K562 (cell line): ENCODE data around the gene MRPL27. TPM values are rescaled to one million over a fixed set of nuclear protein-coding genes. Genes with fewer than 3 reads are reported as not detected.

Experiments
- ATAC-seq: fragments of 200-7000 bp; cut with Tn5 transposase; 3 replicates; pipeline ENCODE4 v1.9.1; 2020; ENCODE audit warnings: moderate library complexity
- BruUV-seq: library from RNA; stranded (reverse); fragments of 400-500 nt; replicated peaks from 2 replicates; lab custom pipeline; 2021; lab: Mats Ljungman, UMichigan
- CTCF ChIA-PET: fragments of 300-600 bp; formaldehyde crosslinking; extraction: SDS; loops from one replicate; lab custom pipeline; 2021; ENCODE audit warnings: low intra/inter-chr PET ratio; lab: Yijun Ruan, JAX
- POLR2A ChIA-PET: fragments of 300-600, 350-650 bp; sonication (Branson Sonifier 250); formaldehyde crosslinking; extraction: SDS; loops from one replicate; lab custom pipeline; 2021; ENCODE audit warnings: antibody characterized with exemption, inconsistent platforms; lab: Yijun Ruan, JAX
- DNase-seq, 4 experiments: peaks; one replicate each; pipeline versions ENCODE4 v3.0.0 to v3.0.0-alpha.2; 2011 to 2018; ENCODE audit warnings: low spot score in 3 of 4, mixed read lengths in 3 of 4; ENCODE audit errors: extremely low read depth in 1 of 4
- FAIRE-seq: peaks from 2 replicates; lab custom pipeline; 2011; peaks lifted over from hg19 to GRCh38; lab: Jason Lieb, UNC
- H2AFZ ChIP-seq: 2 replicates; pipeline ENCODE4 v1.6.0; 2011; ENCODE audit warnings: low read depth, low read length, control low read depth, inconsistent platforms
- H3K27ac ChIP-seq: fragments of 200-600 bp; 3 replicates; pipeline ENCODE4 v1.8.0; 2011; ENCODE audit warnings: low read depth, mild to moderate bottlenecking, control low read depth, inconsistent platforms, low read length, moderate library complexity, mixed read lengths; ENCODE audit errors: extremely low read depth
- H3K27me3 ChIP-seq, 2 experiments: fragments of 300-600 bp in 1 of 2; 2 replicates in 1 of 2; 3 replicates in 1 of 2; pipeline versions ENCODE4 v1.6.0 to v1.8.0; 2011; ENCODE audit warnings: inconsistent platforms in 2 of 2, low read length in 2 of 2, mild to moderate bottlenecking in 1 of 2, mixed read lengths in 1 of 2, moderate library complexity in 1 of 2; ENCODE audit not compliant: control insufficient read depth in 2 of 2, insufficient read depth in 2 of 2
- H3K36me3 ChIP-seq: fragments of 300-600 bp; 3 replicates; pipeline ENCODE4 v1.8.0; 2011; ENCODE audit warnings: mild to moderate bottlenecking, low read length, inconsistent platforms; ENCODE audit not compliant: control insufficient read depth, insufficient read depth
- H3K4me1 ChIP-seq, 2 experiments: fragments of 200-600 bp in 1 of 2; replicated peaks in 1 of 2; 2 replicates in 1 of 2; 3 replicates in 1 of 2; pipeline versions ENCODE4 v1.5.1 to v1.8.0; 2011; ENCODE audit warnings: inconsistent platforms in 2 of 2, low read length in 2 of 2, mild to moderate bottlenecking in 1 of 2, mixed read lengths in 1 of 2, moderate library complexity in 1 of 2; ENCODE audit not compliant: control insufficient read depth in 2 of 2, insufficient read depth in 2 of 2
- H3K4me2 ChIP-seq: 2 replicates; pipeline ENCODE4 v1.6.1; 2011; ENCODE audit warnings: low read length, control low read depth, inconsistent platforms, mixed read lengths; ENCODE audit not compliant: insufficient read depth
- H3K4me3 ChIP-seq: fragments of 200-600 bp; sonication (generic), shearing (Covaris generic); 2 replicates; pipeline ENCODE4 v1.5.1; 2016; ENCODE audit warnings: control low read depth, inconsistent platforms
- H3K79me2 ChIP-seq: fragments of 200-600 bp; 3 replicates; pipeline ENCODE4 v1.8.0; 2011; ENCODE audit warnings: low read length, inconsistent platforms; ENCODE audit not compliant: control insufficient read depth, insufficient read depth
- H3K9ac ChIP-seq, 2 experiments: 2 replicates each; pipeline versions ENCODE4 v1.6.0 to v1.6.1; 2011; ENCODE audit warnings: low read depth in 2 of 2, low read length in 2 of 2, control low read depth in 1 of 2, inconsistent platforms in 1 of 2, mild to moderate bottlenecking in 1 of 2, mixed read lengths in 1 of 2; ENCODE audit not compliant: insufficient read depth in 1 of 2
- H3K9me1 ChIP-seq: one replicate; pipeline ENCODE4 v1.6.0; 2011; ENCODE audit warnings: inconsistent platforms, mild to moderate bottlenecking, low read length, moderate library complexity; ENCODE audit not compliant: control insufficient read depth, insufficient read depth
- H3K9me3 ChIP-seq: replicated peaks from 2 replicates; pipeline ENCODE4 v1.5.1; 2011; ENCODE audit warnings: low read depth, low read length, inconsistent platforms; ENCODE audit not compliant: control insufficient read depth, insufficient read depth
- H4K20me1 ChIP-seq: replicated peaks from 2 replicates; pipeline ENCODE4 v1.6.1; 2011; ENCODE audit warnings: low read length, inconsistent platforms, mixed read lengths; ENCODE audit not compliant: control insufficient read depth, insufficient read depth
- ILF3 ChIP-seq: fragments of 450-650 bp; IDR thresholded peaks from 2 replicates; pipeline ENCODE4 v1.6.1; 2018; ENCODE audit warnings: antibody characterized with exemption, mild to moderate bottlenecking, moderate library complexity, borderline replicate concordance
- RBM25 ChIP-seq: fragments of 200-400 bp; formaldehyde crosslinking; IDR thresholded peaks from 2 replicates; pipeline ENCODE4 v1.6.1; 2018; ENCODE audit warnings: low read length, low read depth, moderate library complexity; ENCODE audit not compliant: severe bottlenecking
- ZNF146 ChIP-seq: IDR thresholded peaks from one replicate; pipeline ENCODE4 v1.6.1; 2018; ENCODE audit warnings: missing compliant biosample characterization; ENCODE audit not compliant: unreplicated experiment
- WGBS: fragments of 100-300 bp; shearing (Covaris generic); methylation state at CpG from one replicate; pipeline ENCODE4 v1.1.6; 2016; ENCODE audit warnings: low coverage, mixed read lengths; ENCODE audit not compliant: insufficient coverage; ENCODE audit errors: missing lambda C conversion rate; 5-methylcytosine and 5-hydroxymethylcytosine counted together
- in situ Hi-C: fragments of 300-500 bp; cut with MboI; formaldehyde crosslinking; loops from 4 replicates; pipeline ENCODE4 v1.15.0; 2018; ENCODE audit warnings: inconsistent platforms, mixed read lengths
- intact Hi-C: fragments of 100-400 bp; cut with micrococcal nuclease; formaldehyde crosslinking; loops from 2 replicates; pipeline ENCODE4 v1.14.2; 2022
- polyA plus RNA-seq, 8 experiments: library from polyadenylated mRNA; depleted of rRNA in 4 of 8; stranded (reverse) in 5 of 8; unstranded in 3 of 8; fragments of >200 nt; fragmentation: Nextera tagmentation in 2 of 8; fragmentation: Illumina TruSeq in 1 of 8; extraction: Ambion mirVana in 2 of 8; extraction: Trizol in 1 of 8; gene quantifications; 2 replicates each; pipeline versions ENCODE4 v1.2.1 to v1.2.3, GENCODE V29; 2011 to 2014; ENCODE audit warnings: inconsistent platforms in 1 of 8, missing spikeins in 1 of 8
- total RNA-seq, 7 experiments: library from RNA; depleted of rRNA in 6 of 7; stranded (reverse); fragments of >200 nt in 6 of 7; fragmentation: Illumina TruSeq in 2 of 7; extraction: Trizol in 2 of 7; gene quantifications; 2 replicates each; pipeline versions ENCODE4 v1.2.1 to v1.2.3, GENCODE V29; 2011 to 2021; ENCODE audit warnings: low replicate concordance in 1 of 7
- TF ChIP-seq, protein P1 (sequence below), 2 experiments: IDR thresholded peaks in 1 of 2; conservative IDR thresholded peaks in 1 of 2; 2 replicates each; pipeline ENCODE4 v1.6.1; 2016; ENCODE audit warnings: low read depth in 2 of 2, mild to moderate bottlenecking in 1 of 2, missing compliant biosample characterization in 1 of 2, missing genetic modification characterization in 1 of 2, moderate library complexity in 1 of 2
- TF ChIP-seq, protein P2 (sequence below): IDR thresholded peaks from 2 replicates; pipeline ENCODE4 v1.6.1; 2011; ENCODE audit not compliant: insufficient read length; ENCODE audit errors: extremely low read depth

Gene MRPL27
- total and polyA plus RNA-seq, 9 of the 15 experiments (the other 6 are each of a cell fraction or from before 2014, with no cell fraction given) = 96.3 to 401 (median 142) TPM

DNA sequence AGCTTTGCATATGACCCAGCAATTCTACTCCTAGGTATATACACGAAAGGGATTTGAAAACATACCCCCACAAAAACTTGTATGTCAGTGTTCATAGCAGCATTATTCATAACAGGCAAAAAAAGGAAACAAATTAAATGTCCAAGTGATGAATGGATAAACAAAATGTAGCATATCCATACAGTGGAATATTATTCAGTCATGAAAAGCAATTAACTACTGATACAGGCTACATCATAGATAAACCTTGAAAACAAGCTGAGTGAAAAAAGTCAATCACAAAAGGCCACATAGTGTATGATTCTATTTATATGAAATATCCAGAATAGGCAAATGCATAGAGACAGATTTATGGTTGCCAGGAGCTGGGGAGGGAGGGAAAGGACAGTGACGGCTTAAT is 721 bp upstream of the MRPL27 start:
- Histone ChIP-seq H3K9me3 (no peaks in the 10 kb centered on the region; the same call in 1 of the 2 replicates), H3K9me1 (no peaks in the 10 kb centered on the region), H3K79me2 (peaks cover 40% of the 10 kb centered on the region), H3K4me2 (peak overlapping the region; percentile 99), H4K20me1 (no peaks in the 10 kb centered on the region), H3K4me1 (peaks cover 5 to 8% of the 10 kb centered on the region in 2 experiments), H3K36me3 (peaks cover 55% of the 10 kb centered on the region), H2AFZ (peak overlapping the region; percentile 100), H3K27me3 (no peaks in the 10 kb centered on the region), H3K27ac (peak overlapping the region; percentile 99), H3K4me3 (peak overlapping the region; percentile 77), H3K9ac (peak overlapping the region in 1 of 2 experiments; percentile 98; a peak in 2 of 4 replicates)
- POLR2A ChIA-PET = interaction anchor here (0.6 to 1.6 kb wide), 4 partner anchors 9 to 24 kb away, joined by 3 to 9 read pairs (median 4); partner anchors contain the start of gene LRRC59
- no TSS peak for BruUV-seq
- peak; percentile 27 for TF ChIP-seq RBM25
- no peak for TF ChIP-seq ILF3
- TF ChIP-seq, protein P1, sequence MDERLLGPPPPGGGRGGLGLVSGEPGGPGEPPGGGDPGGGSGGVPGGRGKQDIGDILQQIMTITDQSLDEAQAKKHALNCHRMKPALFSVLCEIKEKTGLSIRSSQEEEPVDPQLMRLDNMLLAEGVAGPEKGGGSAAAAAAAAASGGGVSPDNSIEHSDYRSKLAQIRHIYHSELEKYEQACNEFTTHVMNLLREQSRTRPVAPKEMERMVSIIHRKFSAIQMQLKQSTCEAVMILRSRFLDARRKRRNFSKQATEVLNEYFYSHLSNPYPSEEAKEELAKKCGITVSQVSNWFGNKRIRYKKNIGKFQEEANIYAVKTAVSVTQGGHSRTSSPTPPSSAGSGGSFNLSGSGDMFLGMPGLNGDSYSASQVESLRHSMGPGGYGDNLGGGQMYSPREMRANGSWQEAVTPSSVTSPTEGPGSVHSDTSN (CRISPR knock-in tag; IDR thresholded peaks at IDR 0.05; ENCODE audit: low read depth) = no peak
- TF ChIP-seq, protein P1 (tag; conservative IDR thresholded peaks at IDR 0.05; ENCODE audit: low read depth) = 0 out of 2 replicates have a peak, but pooled peaks have one; percentile 9
- TF ChIP-seq ZNF146 (CRISPR knock-in tag) = peak; percentile 87
- TF ChIP-seq, protein P2, sequence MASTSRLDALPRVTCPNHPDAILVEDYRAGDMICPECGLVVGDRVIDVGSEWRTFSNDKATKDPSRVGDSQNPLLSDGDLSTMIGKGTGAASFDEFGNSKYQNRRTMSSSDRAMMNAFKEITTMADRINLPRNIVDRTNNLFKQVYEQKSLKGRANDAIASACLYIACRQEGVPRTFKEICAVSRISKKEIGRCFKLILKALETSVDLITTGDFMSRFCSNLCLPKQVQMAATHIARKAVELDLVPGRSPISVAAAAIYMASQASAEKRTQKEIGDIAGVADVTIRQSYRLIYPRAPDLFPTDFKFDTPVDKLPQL = no peak
- WGBS = 50% methylated on average over 2 of the region's 2 CpGs
- in situ Hi-C loops = no loop called here
- CTCF ChIA-PET = no interaction called here
- FAIRE-seq (no peak), DNase-seq (no peak), ATAC-seq (no peak)
- intact Hi-C loops = no loop called here
